PC-9 (cell line): ENCODE measurements around the gene GEN1. TPM values are rescaled to one million over a fixed set of nuclear protein-coding genes. Genes with fewer than 3 reads are reported as not detected.

Experiments used
- BruUV-seq: library from RNA; stranded (reverse); fragments of 400-500 nt; replicated peaks from 2 replicates; lab custom pipeline; 2021; lab: Mats Ljungman, UMichigan
- CTCF ChIA-PET: fragments of 300-600 bp; sonication (Branson Sonifier 250); formaldehyde crosslinking; loops from one replicate; lab custom pipeline; 2022; ENCODE audit warnings: antibody characterized with exemption; lab: Charles Lee
- POLR2A ChIA-PET: fragments of 300-600 bp; sonication (Branson Sonifier 250); formaldehyde crosslinking; loops from one replicate; lab custom pipeline; 2022; ENCODE audit warnings: antibody characterized with exemption; ENCODE audit not compliant: unreplicated experiment; lab: Charles Lee
- DNase-seq, 2 experiments: peaks; one replicate each; pipeline versions ENCODE4 v3.0.0 to v3.0.0-alpha.2; 2015 to 2022; ENCODE audit warnings: mixed read lengths in 1 of 2
- H2AFZ ChIP-seq: fragments of 200-600 bp; sonication (generic); 2 replicates; pipeline ENCODE4 v1.8.1; 2017; ENCODE audit warnings: antibody characterized with exemption
- H3F3A ChIP-seq: fragments of 200-600 bp; sonication (generic); 2 replicates; pipeline ENCODE4 v1.8.1; 2017; ENCODE audit warnings: antibody characterized with exemption, mild to moderate bottlenecking, low read depth; ENCODE audit not compliant: insufficient read depth
- H3K27ac ChIP-seq: fragments of 200-600 bp; sonication (generic); 2 replicates; pipeline ENCODE4 v1.6.1; 2016; ENCODE audit warnings: mixed run types
- H3K27me3 ChIP-seq: fragments of 200-600 bp; sonication (generic); 2 replicates; pipeline ENCODE4 v1.6.1; 2016; ENCODE audit warnings: low read depth, mixed run types; ENCODE audit not compliant: insufficient read depth
- H3K36me3 ChIP-seq: fragments of 200-600 bp; sonication (generic); 2 replicates; pipeline ENCODE4 v1.6.1; 2016; ENCODE audit warnings: low read depth, mixed run types
- H3K4me1 ChIP-seq: fragments of 200-600 bp; sonication (generic); replicated peaks from 2 replicates; pipeline ENCODE4 v1.6.1; 2016; ENCODE audit warnings: mixed run types; ENCODE audit not compliant: insufficient read depth
- H3K4me2 ChIP-seq: fragments of 200-600 bp; sonication (generic); 2 replicates; pipeline ENCODE4 v1.6.1; 2017; ENCODE audit warnings: mixed run types
- H3K4me3 ChIP-seq: fragments of 200-600 bp; sonication (generic); 2 replicates; pipeline ENCODE4 v1.6.1; 2016; ENCODE audit warnings: mixed run types
- H3K79me2 ChIP-seq: fragments of 200-600 bp; sonication (generic); 2 replicates; pipeline ENCODE4 v1.6.1; 2017; ENCODE audit warnings: low read depth, mixed run types
- H3K9me2 ChIP-seq: fragments of 200-600 bp; sonication (generic); 2 replicates; pipeline ENCODE4 v1.8.1; 2017; ENCODE audit warnings: mild to moderate bottlenecking; ENCODE audit not compliant: insufficient read depth
- H3K9me3 ChIP-seq: fragments of 200-600 bp; sonication (generic); 2 replicates; pipeline ENCODE4 v1.8.1; 2016; ENCODE audit warnings: low read depth; ENCODE audit not compliant: insufficient read depth
- H4K20me1 ChIP-seq: fragments of 200-600 bp; sonication (generic); 2 replicates; pipeline ENCODE4 v1.8.1; 2017; ENCODE audit not compliant: insufficient read depth
- CTCF ChIP-seq: fragments of 200-600 bp; sonication (generic); conservative IDR thresholded peaks from 2 replicates; pipeline ENCODE4 v1.6.1; 2017; ENCODE audit warnings: mixed run types, antibody characterized with exemption, mild to moderate bottlenecking, moderate library complexity
- EZH2 ChIP-seq: fragments of 200-600 bp; sonication (generic); IDR thresholded peaks from 2 replicates; pipeline ENCODE4 v1.8.0; 2017; ENCODE audit warnings: antibody characterized with exemption, low read depth
- intact Hi-C: fragments of 100-400 bp; cut with micrococcal nuclease; formaldehyde crosslinking; loops from one replicate; pipeline ENCODE4 v1.10.0; 2022; ENCODE audit not compliant: unreplicated experiment
- total RNA-seq: library from RNA; stranded (reverse); gene quantifications from 2 replicates; pipeline ENCODE4 v1.2.3, GENCODE V29; 2021

The GEN1 gene
- total RNA-seq, 1 experiment from 2014 or later, result 28.3 TPM

- Histone ChIP-seq H3K9me3 (no peaks in the 10 kb centered on the region), H3K27ac (no peak overlapping the region), H3K36me3 (peaks cover 9% of the 10 kb centered on the region; the same call in 1 of the 2 replicates), H3K4me3 (no peak overlapping the region), H3K79me2 (no peaks in the 10 kb centered on the region), H4K20me1 (no peaks in the 10 kb centered on the region), H3K27me3 (no peaks in the 10 kb centered on the region), H2AFZ (no peak overlapping the region), H3K4me2 (no peak overlapping the region), H3F3A (no peaks in the 10 kb centered on the region), H3K9me2 (no peaks in the 10 kb centered on the region), H3K4me1 (no peaks in the 10 kb centered on the region)
- no peak for DNase-seq
- ChIA-PET CTCF (no interaction called here), POLR2A (no interaction called here)
- TF ChIP-seq CTCF (no peak), EZH2 (no peak)
- intact Hi-C loops, result no loop called here
- BruUV-seq, result no TSS peak
Observed at GRCh38 chr2:17709897-17710296, 44.0 kb upstream of the GEN1 start.

- Histone ChIP-seq H2AFZ (no peak overlapping the region), H3K27me3 (no peaks in the 10 kb centered on the region), H3K4me2 (no peak overlapping the region), H3K36me3 (peaks cover 9% of the 10 kb centered on the region; the same call in 1 of the 2 replicates), H3K4me1 (no peaks in the 10 kb centered on the region), H3K27ac (no peak overlapping the region), H3K79me2 (no peaks in the 10 kb centered on the region), H3F3A (no peaks in the 10 kb centered on the region), H3K9me2 (no peaks in the 10 kb centered on the region), H4K20me1 (no peaks in the 10 kb centered on the region), H3K9me3 (no peaks in the 10 kb centered on the region), H3K4me3 (no peak overlapping the region)
- TF ChIP-seq EZH2 (no peak), CTCF (no peak)
- POLR2A ChIA-PET, result no interaction called here
- CTCF ChIA-PET, result no interaction called here
- DNase-seq, result no peak
- intact Hi-C loops, result no loop called here
- BruUV-seq, result no TSS peak
Observed at GRCh38 chr2:17710547-17711248, 43.2 kb upstream of the GEN1 start.

GRCh38 chr2:17713291-17713690 lies 40.6 kb upstream of the GEN1 start:
- no peaks in the 10 kb centered on the region for H3K9me2 ChIP-seq
- no peaks in the 10 kb centered on the region for H4K20me1 ChIP-seq
- no peaks in the 10 kb centered on the region for H3K4me1 ChIP-seq
- H3K4me2 ChIP-seq, result no peak overlapping the region
- H3F3A ChIP-seq, result no peaks in the 10 kb centered on the region
- H3K27me3 ChIP-seq, result no peaks in the 10 kb centered on the region
- no peaks in the 10 kb centered on the region for H3K79me2 ChIP-seq
- no peak overlapping the region for H3K4me3 ChIP-seq
- POLR2A ChIA-PET, result no interaction called here
- no TSS peak for BruUV-seq
- CTCF ChIA-PET, result no interaction called here
- no peak overlapping the region for H2AFZ ChIP-seq
- H3K9me3 ChIP-seq, result no peaks in the 10 kb centered on the region
- no peak for TF ChIP-seq EZH2
- TF ChIP-seq CTCF, result no peak
- no peak for DNase-seq
- intact Hi-C loops, result no loop called here
- peaks cover 4% of the 10 kb centered on the region; the same call in 1 of the 2 replicates for H3K36me3 ChIP-seq
- H3K27ac ChIP-seq, result no peak overlapping the region
